ENCODE results near the gene PRKCSH.

GRCh38 chr19:11404588-11405222 is 30.7 kb upstream of the PRKCSH start:
- TF ChIP-seq, protein P1, sequence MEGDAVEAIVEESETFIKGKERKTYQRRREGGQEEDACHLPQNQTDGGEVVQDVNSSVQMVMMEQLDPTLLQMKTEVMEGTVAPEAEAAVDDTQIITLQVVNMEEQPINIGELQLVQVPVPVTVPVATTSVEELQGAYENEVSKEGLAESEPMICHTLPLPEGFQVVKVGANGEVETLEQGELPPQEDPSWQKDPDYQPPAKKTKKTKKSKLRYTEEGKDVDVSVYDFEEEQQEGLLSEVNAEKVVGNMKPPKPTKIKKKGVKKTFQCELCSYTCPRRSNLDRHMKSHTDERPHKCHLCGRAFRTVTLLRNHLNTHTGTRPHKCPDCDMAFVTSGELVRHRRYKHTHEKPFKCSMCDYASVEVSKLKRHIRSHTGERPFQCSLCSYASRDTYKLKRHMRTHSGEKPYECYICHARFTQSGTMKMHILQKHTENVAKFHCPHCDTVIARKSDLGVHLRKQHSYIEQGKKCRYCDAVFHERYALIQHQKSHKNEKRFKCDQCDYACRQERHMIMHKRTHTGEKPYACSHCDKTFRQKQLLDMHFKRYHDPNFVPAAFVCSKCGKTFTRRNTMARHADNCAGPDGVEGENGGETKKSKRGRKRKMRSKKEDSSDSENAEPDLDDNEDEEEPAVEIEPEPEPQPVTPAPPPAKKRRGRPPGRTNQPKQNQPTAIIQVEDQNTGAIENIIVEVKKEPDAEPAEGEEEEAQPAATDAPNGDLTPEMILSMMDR (IDR thresholded peaks at IDR 0.05), result no peak
- no peak for TF ChIP-seq POLR2A (IDR thresholded peaks at IDR 0.05)
